SK-N-SH (cell line): ENCODE measurements around the gene SOCS3. TPM values are rescaled to one million over a fixed set of nuclear protein-coding genes. Genes with fewer than 3 reads are reported as not detected.

ENCODE experiments used
- CTCF ChIA-PET: fragments of 300-600, 350-600 bp; formaldehyde crosslinking; extraction: SDS; loops from one replicate; lab custom pipeline; 2021; lab: Yijun Ruan, JAX
- POLR2A ChIA-PET: fragments of 350-600 bp; sonication (Branson Sonifier 250); formaldehyde crosslinking; extraction: SDS; loops from one replicate; lab custom pipeline; 2020; ENCODE audit warnings: antibody characterized with exemption, inconsistent platforms; lab: Yijun Ruan, JAX
- DNase-seq: peaks from one replicate; pipeline ENCODE4 v3.0.0; 2012
- H2AFZ ChIP-seq: fragments of 200-600 bp; sonication (generic); 2 replicates; pipeline ENCODE4 v1.8.1; 2016; ENCODE audit warnings: antibody characterized with exemption, mild to moderate bottlenecking, low read depth
- H3F3A ChIP-seq: fragments of 200-600 bp; sonication (generic); replicated peaks from 2 replicates; pipeline ENCODE3; 2016; ENCODE audit warnings: antibody characterized with exemption, mild to moderate bottlenecking; ENCODE audit not compliant: insufficient read depth
- H3K27ac ChIP-seq, 2 experiments: fragments of 200-500 bp in 1 of 2; fragments of 200-600 bp in 1 of 2; sonication (Bioruptor generic) in 1 of 2; sonication (generic), shearing (Covaris generic) in 1 of 2; 2 replicates each; pipeline versions ENCODE4 v1.5.1 to v1.6.1; 2014 to 2016; ENCODE audit warnings: low read depth in 2 of 2, inconsistent platforms in 1 of 2, low read length in 1 of 2, mild to moderate bottlenecking in 1 of 2, mixed read lengths in 1 of 2
- H3K27me3 ChIP-seq: fragments of 200-600 bp; sonication (generic), shearing (Covaris generic); 2 replicates; pipeline ENCODE4 v1.6.1; 2016; ENCODE audit warnings: mixed run types; ENCODE audit not compliant: insufficient read depth
- H3K36me3 ChIP-seq, 2 experiments: fragments of 200-500 bp in 1 of 2; fragments of 200-600 bp in 1 of 2; sonication (Bioruptor generic) in 1 of 2; sonication (generic) in 1 of 2; replicated peaks in 1 of 2; 2 replicates each; pipeline versions ENCODE3 to v1.5.1; 2014 to 2016; ENCODE audit warnings: low read length in 1 of 2, mild to moderate bottlenecking in 1 of 2; ENCODE audit not compliant: insufficient read depth in 2 of 2, control insufficient read depth in 1 of 2
- H3K4me1 ChIP-seq, 2 experiments: fragments of 200-500 bp in 1 of 2; fragments of 200-600 bp in 1 of 2; sonication (Bioruptor generic) in 1 of 2; sonication (generic), shearing (Covaris generic) in 1 of 2; 2 replicates each; pipeline versions ENCODE4 v1.5.1 to v1.6.1; 2014 to 2016; ENCODE audit warnings: low read depth in 1 of 2, low read length in 1 of 2, mixed run types in 1 of 2; ENCODE audit not compliant: insufficient read depth in 2 of 2, control insufficient read depth in 1 of 2
- H3K4me2 ChIP-seq: fragments of 200-600 bp; sonication (generic), shearing (Covaris generic); 2 replicates; pipeline ENCODE4 v1.6.1; 2017; ENCODE audit warnings: mixed run types
- H3K4me3 ChIP-seq, 2 experiments: fragments of 200-500 bp in 1 of 2; fragments of 200-600 bp in 1 of 2; sonication (Bioruptor generic) in 1 of 2; sonication (generic), shearing (Covaris generic) in 1 of 2; 2 replicates each; pipeline versions ENCODE4 v1.5.1 to v1.8.1; 2014 to 2016; ENCODE audit warnings: low read depth in 2 of 2, inconsistent platforms in 1 of 2, low read length in 1 of 2, mild to moderate bottlenecking in 1 of 2, mixed read lengths in 1 of 2, moderate library complexity in 1 of 2
- H3K79me2 ChIP-seq: fragments of 200-600 bp; sonication (generic); 2 replicates; pipeline ENCODE4 v1.8.1; 2017; ENCODE audit warnings: mild to moderate bottlenecking; ENCODE audit not compliant: insufficient read depth
- H3K9ac ChIP-seq: fragments of 200-600 bp; sonication (generic); 2 replicates; pipeline ENCODE4 v1.6.1; 2017; ENCODE audit warnings: mixed run types
- H3K9me2 ChIP-seq: fragments of 200-600 bp; sonication (generic); 2 replicates; pipeline ENCODE4 v1.6.1; 2017; ENCODE audit warnings: mixed run types
- H3K9me3 ChIP-seq: fragments of 200-600 bp; sonication (generic); 2 replicates; pipeline ENCODE4 v1.6.1; 2017; ENCODE audit warnings: mixed run types, mild to moderate bottlenecking, moderate library complexity
- H4K20me1 ChIP-seq: fragments of 200-600 bp; sonication (generic); 2 replicates; pipeline ENCODE4 v1.6.1; 2017; ENCODE audit warnings: mild to moderate bottlenecking, mixed run types; ENCODE audit not compliant: insufficient read depth
- CTCF ChIP-seq: fragments of 200-600 bp; sonication (generic); IDR thresholded peaks from 2 replicates; pipeline ENCODE4 v1.6.1; 2017; ENCODE audit warnings: antibody characterized with exemption, mild to moderate bottlenecking, moderate library complexity
- ELF1 ChIP-seq: IDR thresholded peaks from 2 replicates; pipeline ENCODE4 v1.4.0; 2012
- EP300 ChIP-seq, 2 experiments: IDR thresholded peaks; 2 replicates each; pipeline versions ENCODE4 v1.4.0 to v1.6.1; 2012; ENCODE audit warnings: borderline replicate concordance in 1 of 2, low read depth in 1 of 2, low read length in 1 of 2
- FOSL2 ChIP-seq: IDR thresholded peaks from 2 replicates; pipeline ENCODE4 v1.4.0; 2012; ENCODE audit warnings: low read depth, mild to moderate bottlenecking, moderate library complexity, borderline replicate concordance
- FOXM1 ChIP-seq: IDR thresholded peaks from 2 replicates; pipeline ENCODE4 v1.4.0; 2012; ENCODE audit warnings: low read depth, mild to moderate bottlenecking
- GABPA ChIP-seq: IDR thresholded peaks from 2 replicates; pipeline ENCODE4 v1.4.0; 2012; ENCODE audit warnings: low read depth, mild to moderate bottlenecking
- JUND ChIP-seq: IDR thresholded peaks from 2 replicates; pipeline ENCODE4 v1.4.0; 2012
- MAX ChIP-seq: IDR thresholded peaks from 2 replicates; pipeline ENCODE4 v1.4.0; 2012; ENCODE audit warnings: low read depth
- MEF2A ChIP-seq: IDR thresholded peaks from 2 replicates; pipeline ENCODE4 v1.4.0; 2012; ENCODE audit warnings: low read depth, borderline replicate concordance
- NFIC ChIP-seq: IDR thresholded peaks from 2 replicates; pipeline ENCODE4 v1.4.0; 2012; ENCODE audit warnings: borderline replicate concordance
- NRF1 ChIP-seq: IDR thresholded peaks from 2 replicates; pipeline ENCODE4 v1.6.1; 2012; ENCODE audit warnings: low read depth, mild to moderate bottlenecking, low read length
- PBX3 ChIP-seq: IDR thresholded peaks from 2 replicates; pipeline ENCODE4; 2012
- RAD21 ChIP-seq: IDR thresholded peaks from 2 replicates; pipeline ENCODE4 v1.6.1; 2012; ENCODE audit warnings: mild to moderate bottlenecking, low read length
- RCOR1 ChIP-seq: fragments of 150-350 bp; IDR thresholded peaks from 2 replicates; pipeline ENCODE4 v1.6.1; 2017; ENCODE audit warnings: antibody characterized with exemption, low read length
- SIN3A ChIP-seq: IDR thresholded peaks from 2 replicates; pipeline ENCODE4 v1.6.1; 2012; ENCODE audit warnings: low read depth, mild to moderate bottlenecking, low read length, moderate library complexity, borderline replicate concordance
- SMC3 ChIP-seq: IDR thresholded peaks from 2 replicates; pipeline ENCODE4 v1.6.1; 2012; ENCODE audit warnings: low read depth, low read length, improper control_type of control experiment
- TAF1 ChIP-seq: IDR thresholded peaks from 2 replicates; pipeline ENCODE4 v1.6.1; 2012; ENCODE audit warnings: low read depth, mild to moderate bottlenecking, low read length, moderate library complexity, borderline replicate concordance
- TCF12 ChIP-seq: IDR thresholded peaks from 2 replicates; pipeline ENCODE4 v1.4.0; 2012
- TEAD4 ChIP-seq: IDR thresholded peaks from 2 replicates; pipeline ENCODE4 v1.4.0; 2012; ENCODE audit warnings: mild to moderate bottlenecking, borderline replicate concordance; ENCODE audit not compliant: insufficient read depth
- USF1 ChIP-seq: IDR thresholded peaks from 2 replicates; pipeline ENCODE4 v1.4.0; 2012; ENCODE audit warnings: low read depth, borderline replicate concordance
- YY1 ChIP-seq: IDR thresholded peaks from 2 replicates; pipeline ENCODE4 v1.4.0; 2012; ENCODE audit warnings: low read depth, mild to moderate bottlenecking
- ZBTB33 ChIP-seq: IDR thresholded peaks from 2 replicates; pipeline ENCODE4 v1.4.0; 2012; ENCODE audit warnings: low read depth, borderline replicate concordance
- WGBS: methylation state at CpG from one replicate; pipeline ENCODE4 v1.1.6; 2017; ENCODE audit warnings: low lambda C conversion rate; 5-methylcytosine and 5-hydroxymethylcytosine counted together
- polyA plus RNA-seq, 3 experiments: library from polyadenylated mRNA; depleted of rRNA; stranded (reverse); fragments of >200 nt; gene quantifications; 2 replicates each; pipeline ENCODE4 v1.2.3, GENCODE V29; 2012
- TF ChIP-seq, protein P1 (sequence below): fragments of 150-350 bp; IDR thresholded peaks from 2 replicates; pipeline ENCODE4 v1.6.1; 2016; ENCODE audit warnings: mild to moderate bottlenecking, low read depth, low read length

SOCS3 gene
- polyA plus RNA-seq, 1 of the 3 experiments (the other 2 are of a cell fraction), result 24.9 TPM

DNA sequence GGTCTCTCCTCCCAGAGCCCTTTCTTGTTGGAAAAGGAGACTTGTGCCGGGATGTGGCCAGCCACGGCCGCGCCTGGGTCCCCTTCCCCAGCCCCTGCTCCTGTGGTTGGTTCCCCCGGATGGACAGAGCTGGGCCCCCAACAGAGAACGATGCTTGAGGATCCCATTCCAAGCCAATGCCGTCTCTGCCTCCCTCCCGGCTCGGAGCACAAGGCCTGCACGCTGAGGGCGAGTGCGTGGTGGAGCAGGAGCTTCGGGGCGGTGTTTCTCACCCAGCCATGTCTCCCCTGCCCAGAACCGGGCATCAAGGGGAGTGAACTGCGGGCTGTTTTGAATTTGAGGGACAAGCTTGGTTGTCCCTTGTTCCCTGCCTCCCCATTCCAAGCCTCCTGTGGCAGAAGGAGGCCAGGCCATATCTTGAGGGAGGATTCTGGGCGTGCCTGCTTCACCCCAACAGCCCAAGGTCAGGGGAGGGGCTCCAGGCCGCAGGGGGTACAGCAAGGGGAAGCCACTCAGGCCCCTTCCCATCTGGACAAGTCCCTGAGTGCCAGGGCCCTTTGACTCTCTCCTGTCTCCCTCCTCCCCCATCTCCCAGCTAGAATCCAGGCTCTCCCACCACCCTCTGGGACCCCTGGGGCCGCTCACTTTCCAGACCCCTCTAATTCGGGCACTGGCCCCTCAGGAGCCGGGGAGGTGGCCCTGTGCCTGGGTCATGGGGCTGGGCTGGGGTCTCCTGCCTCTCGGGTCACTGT lies 43.6 kb downstream of the SOCS3 start (continued):
- TF ChIP-seq GABPA (no peak), RAD21 (no peak), NFIC (no peak), MEF2A (no peak), ELF1 (no peak), SMC3 (no peak), NRF1 (no peak), TAF1 (no peak)
- TF ChIP-seq, protein P1, sequence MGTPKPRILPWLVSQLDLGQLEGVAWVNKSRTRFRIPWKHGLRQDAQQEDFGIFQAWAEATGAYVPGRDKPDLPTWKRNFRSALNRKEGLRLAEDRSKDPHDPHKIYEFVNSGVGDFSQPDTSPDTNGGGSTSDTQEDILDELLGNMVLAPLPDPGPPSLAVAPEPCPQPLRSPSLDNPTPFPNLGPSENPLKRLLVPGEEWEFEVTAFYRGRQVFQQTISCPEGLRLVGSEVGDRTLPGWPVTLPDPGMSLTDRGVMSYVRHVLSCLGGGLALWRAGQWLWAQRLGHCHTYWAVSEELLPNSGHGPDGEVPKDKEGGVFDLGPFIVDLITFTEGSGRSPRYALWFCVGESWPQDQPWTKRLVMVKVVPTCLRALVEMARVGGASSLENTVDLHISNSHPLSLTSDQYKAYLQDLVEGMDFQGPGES, result no peak
- TF ChIP-seq, all 33 proteins: peak for 0

GRCh38 chr17:78315355-78316114 lies 44.3 kb downstream of the SOCS3 start:
- DNase-seq, result peak; percentile 57
- peak; percentile 85 for TF ChIP-seq TEAD4
- TF ChIP-seq NRF1, result no peak
- peak; percentile 70; the same call in 1 of the 2 replicates for TF ChIP-seq ZBTB33
- TF ChIP-seq USF1, result peak; percentile 61; the same call in 1 of the 2 replicates
- TF ChIP-seq RCOR1, result no peak
- TF ChIP-seq CTCF, result peak; percentile 36; the same call in 1 of the 2 replicates
- TF ChIP-seq EP300 (IDR thresholded peaks at IDR 0.05; ENCODE audit: borderline replicate concordance in 1 of 2, low read depth in 1 of 2, low read length in 1 of 2), result peak in 1 of 2 experiments; percentile 88; a peak in 1 of 4 replicates
- peak; percentile 68; the same call in 1 of the 2 replicates for TF ChIP-seq TAF1
- TF ChIP-seq FOXM1, result no peak
- TF ChIP-seq JUND, result peak; percentile 89; the same call in 1 of the 2 replicates
- peak; percentile 86 for TF ChIP-seq YY1
- TF ChIP-seq FOSL2, result peak; percentile 97
- TF ChIP-seq PBX3, result peak; percentile 73
- peak; percentile 61; the same call in 1 of the 2 replicates for TF ChIP-seq SIN3A
- peak; percentile 93 for TF ChIP-seq TCF12
- TF ChIP-seq MAX, result peak; percentile 97

More at GRCh38 chr17:78315355-78316114, 44.3 kb downstream of the SOCS3 start:
- Histone ChIP-seq H3K4me3 (peak overlapping the region in 1 of 2 experiments; percentile 41; a peak in 1 of 4 replicates), H4K20me1 (no peaks in the 10 kb centered on the region), H2AFZ (peak overlapping the region; percentile 82; the same call in 1 of the 2 replicates), H3K9ac (peak overlapping the region; percentile 85), H3K27ac (peak overlapping the region; percentile 3 to 99; a peak in 3 of 4 replicates), H3K4me2 (peak overlapping the region; percentile 77), H3K9me3 (no peaks in the 10 kb centered on the region), H3K27me3 (no peaks in the 10 kb centered on the region), H3F3A (peaks cover 40% of the 10 kb centered on the region), H3K36me3 (no peaks in the 10 kb centered on the region), H3K4me1 (peaks cover 21 to 32% of the 10 kb centered on the region in 2 experiments; a peak in 3 of 4 replicates), H3K79me2 (no peaks in the 10 kb centered on the region), H3K9me2 (no peaks in the 10 kb centered on the region)
- ChIA-PET CTCF (interaction anchor here (1.2 to 8.2 kb wide), 7 partner anchors 9 to 107 kb away, joined by 3 to 66 read pairs (median 6); partner anchors contain the start of gene SOCS3), POLR2A (no interaction called here)
- 8% methylated on average over 12 of the region's 12 CpGs for WGBS
